ENCODE measurements around the gene RASD1.

- TF ChIP-seq POLR2AphosphoS5 (IDR thresholded peaks at IDR 0.05; ENCODE audit: low read depth) (no peak), CTCF (IDR thresholded peaks at IDR 0.05; ENCODE audit: insufficient read depth, low read length) (no peak), SPI1 (IDR thresholded peaks at IDR 0.05; ENCODE audit: borderline replicate concordance, low read depth) (no peak), GABPA (IDR thresholded peaks at IDR 0.05; ENCODE audit: low read depth) (no peak)
Measured at GRCh38 chr17:17480593-17481148, 15.5 kb downstream of the RASD1 start.

Measured in HL-60 (cell line).